ENCODE measurements around the gene EMCN. TPM values are rescaled to one million over a fixed set of nuclear protein-coding genes. Genes with fewer than 3 reads are reported as not detected.

The EMCN gene
- total and polyA plus RNA-seq, 2 donors (not counting 1 experiment from before 2014, with no cell fraction given) = not detected

GRCh38 chr4:100486496-100486895 is 31.3 kb downstream of the EMCN start:
- no peak overlapping the region for H3K4me2 ChIP-seq (replicated peaks; ENCODE audit: low read depth, low read length, poor library complexity, severe bottlenecking)
- H3K9ac ChIP-seq (ENCODE audit: low read length) = no peak overlapping the region
- H3K27me3 Mint-ChIP-seq = peaks cover 3% of the 10 kb centered on the region
- 100% methylated on average over 1 of the region's 3 CpGs for WGBS (ENCODE audit: insufficient coverage)
- no peaks in the 10 kb centered on the region for H3K27me3 ChIP-seq (replicated peaks in 1 of 4; ENCODE audit: control extremely low read depth in 1 of 4, control insufficient read depth in 3 of 4, insufficient read depth in 4 of 4, low read length in 3 of 4)
- no peaks in the 10 kb centered on the region for H3K36me3 ChIP-seq (replicated peaks in 1 of 2; ENCODE audit: control extremely low read depth in 1 of 2, control insufficient read depth in 1 of 2, extremely low read depth in 1 of 2, insufficient read depth in 2 of 2, low read length in 1 of 2)
- no peak overlapping the region for H3K4me3 ChIP-seq (ENCODE audit: control extremely low read depth in 1 of 5, extremely low read depth in 1 of 5, insufficient read depth in 1 of 5, low read depth in 2 of 5, low read length in 4 of 5)
- TF ChIP-seq CTCF (IDR thresholded peaks at IDR 0.05) = no peak
- TF ChIP-seq EZH2 (IDR thresholded peaks at IDR 0.05; ENCODE audit: borderline replicate concordance, insufficient read depth, low read depth, low read length, poor library complexity, severe bottlenecking) = no peak
- no peaks in the 10 kb centered on the region for H3K9me3 Mint-ChIP-seq (ENCODE audit: insufficient read depth)
- no peak overlapping the region for H2AFZ ChIP-seq (ENCODE audit: insufficient read depth, low read depth, low read length, poor library complexity, severe bottlenecking)
- H3K4me1 Mint-ChIP-seq = no peaks in the 10 kb centered on the region
- no peaks in the 10 kb centered on the region for H3K4me1 ChIP-seq (ENCODE audit: control insufficient read depth in 2 of 2, insufficient read depth in 2 of 2, low read length in 2 of 2)
- H3K27ac ChIP-seq (ENCODE audit: low read length in 2 of 2) = no peak overlapping the region
- DNase-seq (no peak), ATAC-seq (ENCODE audit: low read depth) (no peak)
- H3K9me3 ChIP-seq (ENCODE audit: control extremely low read depth in 1 of 3, control insufficient read depth in 2 of 3, insufficient read depth in 1 of 3, low read length in 2 of 3) = peaks cover 0 to 5% (median under 1%) of the 10 kb centered on the region in 3 donors
- no peaks in the 10 kb centered on the region for H4K20me1 ChIP-seq (ENCODE audit: control insufficient read depth, insufficient read depth, low read length, poor library complexity, severe bottlenecking)
- H3K79me2 ChIP-seq (ENCODE audit: control insufficient read depth, insufficient read depth, low read length) = no peaks in the 10 kb centered on the region
- no peak overlapping the region for H3K4me3 Mint-ChIP-seq
- intact Hi-C loops (cut with micrococcal nuclease) = no loop called here
- POLR2A ChIA-PET = no interaction called here
- CTCF ChIA-PET = no interaction called here
- H3K27ac Mint-ChIP-seq = no peak overlapping the region

- peaks cover 7% of the 10 kb centered on the region for H3K27me3 Mint-ChIP-seq
- no peaks in the 10 kb centered on the region for H3K4me1 ChIP-seq (ENCODE audit: control insufficient read depth in 2 of 2, insufficient read depth in 2 of 2, low read length in 2 of 2)
- no peak overlapping the region for H3K4me3 ChIP-seq (ENCODE audit: control extremely low read depth in 1 of 5, extremely low read depth in 1 of 5, insufficient read depth in 1 of 5, low read depth in 2 of 5, low read length in 4 of 5)
- no peaks in the 10 kb centered on the region for H3K9me3 ChIP-seq (ENCODE audit: control extremely low read depth in 1 of 3, control insufficient read depth in 2 of 3, insufficient read depth in 1 of 3, low read length in 2 of 3)
- H3K4me2 ChIP-seq (replicated peaks; ENCODE audit: low read depth, low read length, poor library complexity, severe bottlenecking) = no peak overlapping the region
- no peak overlapping the region for H3K27ac Mint-ChIP-seq
- no peaks in the 10 kb centered on the region for H3K4me1 Mint-ChIP-seq
- H3K9me3 Mint-ChIP-seq (ENCODE audit: insufficient read depth) = no peaks in the 10 kb centered on the region
- no peaks in the 10 kb centered on the region for H4K20me1 ChIP-seq (ENCODE audit: control insufficient read depth, insufficient read depth, low read length, poor library complexity, severe bottlenecking)
- TF ChIP-seq CTCF (IDR thresholded peaks at IDR 0.05) (no peak), EZH2 (IDR thresholded peaks at IDR 0.05; ENCODE audit: borderline replicate concordance, insufficient read depth, low read depth, low read length, poor library complexity, severe bottlenecking) (no peak)
- ChIA-PET POLR2A (no interaction called here), CTCF (no interaction called here)
- WGBS (ENCODE audit: insufficient coverage) = no CpG with 5 or more reads among the region's 2 CpGs
- no peaks in the 10 kb centered on the region for H3K27me3 ChIP-seq (replicated peaks in 1 of 4; ENCODE audit: control extremely low read depth in 1 of 4, control insufficient read depth in 3 of 4, insufficient read depth in 4 of 4, low read length in 3 of 4)
- no peak overlapping the region for H2AFZ ChIP-seq (ENCODE audit: insufficient read depth, low read depth, low read length, poor library complexity, severe bottlenecking)
- H3K36me3 ChIP-seq (replicated peaks in 1 of 2; ENCODE audit: control extremely low read depth in 1 of 2, control insufficient read depth in 1 of 2, extremely low read depth in 1 of 2, insufficient read depth in 2 of 2, low read length in 1 of 2) = no peaks in the 10 kb centered on the region
- H3K79me2 ChIP-seq (ENCODE audit: control insufficient read depth, insufficient read depth, low read length) = no peaks in the 10 kb centered on the region
- ATAC-seq (ENCODE audit: low read depth) = no peak
- intact Hi-C loops (cut with micrococcal nuclease) = no loop called here
- no peak overlapping the region for H3K9ac ChIP-seq (ENCODE audit: low read length)
- no peak for DNase-seq
- H3K27ac ChIP-seq (ENCODE audit: low read length in 2 of 2) = no peak overlapping the region
- H3K4me3 Mint-ChIP-seq = no peak overlapping the region
These were observed 34.0 kb downstream of the EMCN start for GRCh38 chr4:100483796-100484195.
